Mammary epithelial cell (primary cell): ENCODE data around the gene C1GALT1.

ENCODE experiments used
- EZH2 ChIP-seq: IDR thresholded peaks from 2 replicates; pipeline ENCODE4 v1.6.1; 2012; ENCODE audit warnings: low read length, inconsistent platforms, borderline replicate concordance
- TF ChIP-seq, protein P1 (sequence below), 2 donors: IDR thresholded peaks in 1 of 2; conservative IDR thresholded peaks in 1 of 2; 2 replicates each; pipeline ENCODE4 v1.5.1; 2011 to 2012; ENCODE audit warnings: inconsistent platforms in 2 of 2, low read length in 2 of 2, mild to moderate bottlenecking in 2 of 2, control low read depth in 1 of 2, low read depth in 1 of 2; ENCODE audit not compliant: insufficient read depth in 1 of 2; ENCODE audit errors: extremely low read depth in 1 of 2

DNA sequence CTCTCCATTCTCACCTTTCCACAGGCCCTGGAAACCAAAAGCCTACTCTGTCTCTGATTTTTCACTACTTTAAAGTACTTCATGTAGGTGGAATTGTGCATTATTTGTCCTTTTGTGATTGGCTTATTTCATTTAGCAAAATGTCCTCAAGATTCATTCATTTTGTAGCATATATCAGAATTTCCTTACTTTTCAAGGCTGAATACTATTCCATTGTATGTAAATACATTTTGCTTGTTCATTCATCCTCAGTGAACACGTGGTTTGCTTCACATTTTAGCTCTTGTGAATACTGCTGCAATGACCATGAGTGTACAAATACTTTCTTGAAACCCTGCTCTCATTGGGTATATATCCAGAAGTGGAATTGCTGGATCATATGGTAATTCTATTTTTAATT lies 8.8 kb downstream of the C1GALT1 start:
- TF ChIP-seq, protein P1, sequence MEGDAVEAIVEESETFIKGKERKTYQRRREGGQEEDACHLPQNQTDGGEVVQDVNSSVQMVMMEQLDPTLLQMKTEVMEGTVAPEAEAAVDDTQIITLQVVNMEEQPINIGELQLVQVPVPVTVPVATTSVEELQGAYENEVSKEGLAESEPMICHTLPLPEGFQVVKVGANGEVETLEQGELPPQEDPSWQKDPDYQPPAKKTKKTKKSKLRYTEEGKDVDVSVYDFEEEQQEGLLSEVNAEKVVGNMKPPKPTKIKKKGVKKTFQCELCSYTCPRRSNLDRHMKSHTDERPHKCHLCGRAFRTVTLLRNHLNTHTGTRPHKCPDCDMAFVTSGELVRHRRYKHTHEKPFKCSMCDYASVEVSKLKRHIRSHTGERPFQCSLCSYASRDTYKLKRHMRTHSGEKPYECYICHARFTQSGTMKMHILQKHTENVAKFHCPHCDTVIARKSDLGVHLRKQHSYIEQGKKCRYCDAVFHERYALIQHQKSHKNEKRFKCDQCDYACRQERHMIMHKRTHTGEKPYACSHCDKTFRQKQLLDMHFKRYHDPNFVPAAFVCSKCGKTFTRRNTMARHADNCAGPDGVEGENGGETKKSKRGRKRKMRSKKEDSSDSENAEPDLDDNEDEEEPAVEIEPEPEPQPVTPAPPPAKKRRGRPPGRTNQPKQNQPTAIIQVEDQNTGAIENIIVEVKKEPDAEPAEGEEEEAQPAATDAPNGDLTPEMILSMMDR (conservative IDR thresholded peaks at IDR 0.05 in 1 of 2, IDR thresholded peaks at IDR 0.05 in 1 of 2; ENCODE audit: extremely low read depth in 1 of 2, insufficient read depth in 1 of 2, low read depth in 1 of 2, low read length in 2 of 2): no peak
- no peak for TF ChIP-seq EZH2
